GM19395 (cell line): Measurements from ENCODE around the gene PRSS21.

ENCODE experiments used
- ATAC-seq: cut with Tn5 transposase; IDR thresholded peaks from one replicate; pipeline ENCODE4 v1.9.1; 2021; ENCODE audit warnings: mild to moderate bottlenecking, moderate library complexity; ENCODE audit not compliant: unreplicated experiment

PRSS21 gene

DNA sequence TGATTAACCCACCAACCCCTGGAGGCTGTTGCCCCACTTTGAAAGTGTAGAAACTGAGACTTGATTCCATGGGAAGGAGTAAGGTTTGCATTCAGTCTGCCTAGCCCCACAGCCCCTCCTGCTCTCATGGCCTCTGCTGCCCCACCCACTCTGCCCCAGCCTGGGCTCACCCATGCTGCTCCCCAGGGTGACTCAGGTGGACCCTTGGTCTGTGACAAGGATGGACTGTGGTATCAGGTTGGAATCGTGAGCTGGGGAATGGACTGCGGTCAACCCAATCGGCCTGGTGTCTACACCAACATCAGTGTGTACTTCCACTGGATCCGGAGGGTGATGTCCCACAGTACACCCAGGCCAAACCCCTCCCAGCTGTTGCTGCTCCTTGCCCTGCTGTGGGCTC lies 12.3 kb upstream of the PRSS21 start:
- ATAC-seq = no peak

- ATAC-seq = no peak
These were observed 10.8 kb upstream of the PRSS21 start for GRCh38 chr16:2806286-2806685.

DNA sequence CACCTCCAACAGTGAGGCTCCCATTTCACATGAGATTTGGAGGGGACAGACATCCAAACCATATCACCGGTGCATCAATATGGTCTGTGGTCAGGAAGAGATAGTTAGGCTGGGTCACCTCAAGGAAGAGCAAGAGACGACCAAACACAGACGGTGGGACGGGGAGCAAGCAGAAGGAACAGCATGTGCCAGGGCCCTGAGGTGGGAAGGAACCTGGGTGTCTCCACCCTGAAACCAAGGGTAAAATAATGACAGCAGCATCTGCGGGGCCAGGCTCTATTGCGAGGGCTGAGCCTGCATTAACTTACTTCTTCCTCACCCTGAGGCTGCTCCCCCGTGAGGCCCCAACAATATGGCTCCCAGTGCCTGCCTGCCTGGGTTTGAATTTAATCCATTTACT lies 8.9 kb upstream of the PRSS21 start:
- no peak for ATAC-seq

- ATAC-seq = no peak
These were observed 7.8 kb upstream of the PRSS21 start for GRCh38 chr16:2809149-2809760.

DNA sequence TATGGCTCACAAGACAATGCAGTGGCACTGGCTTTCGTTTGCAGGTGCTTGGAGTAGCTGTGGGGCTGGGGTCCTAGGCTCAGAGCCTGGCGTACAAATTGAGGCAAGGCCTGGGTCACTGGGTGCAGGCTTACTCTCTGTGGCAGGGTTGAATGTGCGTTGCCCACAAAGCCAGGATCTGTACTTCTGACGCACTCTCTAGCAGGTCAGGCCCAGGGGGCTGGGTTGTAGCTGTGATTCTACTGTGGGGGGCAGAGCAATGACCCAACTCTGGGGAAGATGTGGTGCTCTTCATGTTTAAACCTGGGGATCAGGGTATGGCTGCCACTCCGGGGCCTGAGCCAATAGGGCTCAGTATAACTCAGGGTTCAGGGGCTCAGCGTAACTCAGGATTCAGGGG lies 6.4 kb upstream of the PRSS21 start:
- no peak for ATAC-seq

DNA sequence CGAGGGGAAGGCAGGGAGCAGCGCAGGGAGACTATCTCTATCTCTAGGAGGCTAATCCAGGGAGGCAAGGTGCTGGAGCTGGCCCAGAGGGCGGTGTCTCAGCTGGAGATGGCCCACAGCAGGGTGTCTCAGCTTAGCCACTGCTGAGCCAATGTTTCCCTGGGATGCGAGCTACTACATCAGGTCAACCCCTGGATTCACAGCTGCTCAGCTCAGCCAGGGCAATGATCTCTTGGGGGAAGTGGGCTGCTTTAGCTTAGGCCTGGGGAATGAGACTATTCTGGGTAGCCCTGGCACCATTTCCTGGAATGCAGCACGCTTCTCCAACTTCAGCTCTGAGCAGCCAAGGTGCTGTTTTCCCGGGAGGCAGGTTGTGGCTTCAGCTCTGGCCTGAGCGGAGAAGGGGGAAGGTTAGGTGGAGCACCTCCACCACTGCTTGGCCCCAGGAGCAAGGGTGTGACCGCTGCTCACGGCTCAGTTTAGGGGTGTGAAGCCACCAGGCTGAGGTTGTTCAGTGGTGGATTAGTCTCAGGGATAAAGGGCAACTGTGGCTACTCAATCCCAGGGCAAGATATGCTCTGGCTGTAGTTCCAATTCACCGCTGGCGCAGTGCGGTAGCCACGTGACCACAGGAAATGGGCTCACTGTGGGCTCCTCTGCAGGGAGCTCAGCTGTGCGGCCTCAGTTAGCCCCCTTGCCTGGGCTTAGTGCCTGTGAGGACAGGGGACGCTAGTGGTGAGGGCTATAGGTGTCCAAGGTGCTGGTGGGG lies 5.2 kb upstream of the PRSS21 start:
- no peak for ATAC-seq

GRCh38 chr16:2813771-2814221 lies 3.2 kb upstream of the PRSS21 start:
- no peak for ATAC-seq

- ATAC-seq = no peak
These were observed 2.3 kb upstream of the PRSS21 start for GRCh38 chr16:2814551-2815298.

GRCh38 chr16:2815299-2815771 lies 1.7 kb upstream of the PRSS21 start:
- ATAC-seq = no peak

- ATAC-seq = no peak
These were observed 569 bp downstream of the PRSS21 start for GRCh38 chr16:2817340-2818271.

DNA sequence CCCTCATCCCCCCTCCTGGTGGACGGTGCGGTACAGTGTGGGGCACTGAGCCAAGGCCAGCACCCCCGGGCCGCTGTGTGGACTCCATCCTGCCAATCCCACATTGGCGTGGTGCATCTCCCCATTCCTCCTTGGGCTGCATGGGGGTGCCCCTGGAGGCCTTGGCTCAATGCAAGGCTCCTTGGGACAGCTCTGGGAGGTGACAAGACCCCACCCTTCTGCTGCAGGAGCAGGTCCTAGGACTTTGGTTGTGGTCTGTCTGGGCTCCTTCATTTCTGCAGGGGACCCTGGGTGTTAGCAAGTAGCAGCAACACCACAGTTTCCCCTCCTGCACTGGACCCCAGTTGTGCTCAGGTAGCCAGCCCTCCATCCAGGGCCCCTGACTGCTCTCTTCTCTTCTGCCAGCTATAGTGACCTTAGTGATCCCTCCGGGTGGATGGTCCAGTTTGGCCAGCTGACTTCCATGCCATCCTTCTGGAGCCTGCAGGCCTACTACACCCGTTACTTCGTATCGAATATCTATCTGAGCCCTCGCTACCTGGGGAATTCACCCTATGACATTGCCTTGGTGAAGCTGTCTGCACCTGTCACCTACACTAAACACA lies 1.3 kb downstream of the PRSS21 start:
- ATAC-seq = no peak

DNA sequence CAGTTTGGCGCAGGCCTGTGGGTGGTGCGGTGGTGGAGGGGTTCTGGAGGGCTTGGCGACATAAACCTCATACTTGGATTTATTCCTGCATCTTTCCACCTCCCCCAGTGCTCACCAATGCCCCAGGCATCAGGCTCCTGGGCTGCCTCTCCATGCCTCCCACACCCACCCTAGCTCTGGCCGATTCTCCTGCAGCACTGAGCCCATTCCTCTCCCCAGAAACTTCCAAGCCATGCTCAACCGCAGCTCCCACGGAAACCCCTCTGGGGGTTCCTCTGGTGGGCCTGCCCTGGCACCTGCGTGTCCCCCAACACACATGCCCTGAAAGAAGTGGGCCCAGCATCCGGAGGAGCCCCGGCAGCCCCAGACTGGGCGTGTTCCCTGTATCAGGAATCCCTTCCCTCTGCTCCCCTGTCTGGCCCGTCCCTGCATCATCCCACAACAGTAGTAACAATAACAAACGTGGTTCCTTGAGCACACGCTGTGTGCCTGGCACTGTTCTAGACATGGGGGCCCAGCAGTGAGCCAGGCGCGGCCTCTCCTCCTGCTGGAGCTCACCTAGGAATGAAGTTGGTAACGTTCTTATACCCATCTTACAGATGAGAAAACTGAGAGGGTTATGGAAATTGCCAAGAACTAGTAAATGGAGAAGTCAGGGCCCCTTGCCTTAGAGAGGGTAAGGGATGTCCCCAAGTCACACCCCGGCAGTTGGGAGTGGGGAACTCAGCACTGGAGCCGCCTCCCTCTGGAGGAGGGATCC lies 2.3 kb downstream of the PRSS21 start:
- ATAC-seq = no peak

GRCh38 chr16:2819939-2820835 lies 3.1 kb downstream of the PRSS21 start:
- no peak for ATAC-seq

GRCh38 chr16:2820836-2821486 lies 3.9 kb downstream of the PRSS21 start:
- no peak for ATAC-seq

DNA sequence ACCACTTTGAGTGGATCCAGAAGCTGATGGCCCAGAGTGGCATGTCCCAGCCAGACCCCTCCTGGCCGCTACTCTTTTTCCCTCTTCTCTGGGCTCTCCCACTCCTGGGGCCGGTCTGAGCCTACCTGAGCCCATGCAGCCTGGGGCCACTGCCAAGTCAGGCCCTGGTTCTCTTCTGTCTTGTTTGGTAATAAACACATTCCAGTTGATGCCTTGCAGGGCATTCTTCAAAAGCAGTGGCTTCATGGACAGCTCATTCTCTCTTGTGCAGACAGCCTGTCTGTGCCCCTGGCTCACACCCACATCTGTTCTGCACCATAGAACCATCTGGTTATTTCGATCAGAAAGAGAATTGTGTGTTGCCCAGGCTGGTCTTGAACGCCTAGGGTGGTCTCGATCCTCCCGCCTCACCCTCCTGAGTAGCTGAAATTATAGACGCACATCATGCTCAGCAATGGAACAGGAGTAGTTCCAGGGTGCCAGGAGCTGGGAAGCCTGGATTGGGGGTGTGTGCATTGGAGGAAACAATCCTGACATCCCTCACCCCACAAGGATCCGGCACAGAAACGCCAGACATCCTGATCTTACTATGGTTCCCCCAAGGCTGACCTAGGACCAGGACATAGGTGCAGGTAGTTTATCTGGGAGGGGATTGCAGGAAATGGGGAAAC lies 4.6 kb downstream of the PRSS21 start:
- no peak for ATAC-seq

DNA sequence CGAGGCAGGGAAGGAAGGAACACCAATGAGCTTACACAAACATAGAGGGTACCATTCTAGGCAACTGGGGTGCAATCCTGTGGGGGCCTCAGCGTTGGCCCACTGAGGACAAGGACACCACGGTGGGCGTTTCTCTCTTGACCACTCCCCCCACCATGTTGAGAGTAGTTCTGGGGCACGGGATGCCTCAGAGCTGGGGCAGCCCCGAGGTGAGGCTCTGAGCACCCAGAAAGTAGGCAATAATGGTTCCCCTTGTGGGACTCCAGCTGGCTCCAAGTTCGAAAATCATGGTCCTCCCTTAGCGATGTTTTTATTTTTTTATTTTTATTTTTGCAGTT lies 5.1 kb downstream of the PRSS21 start:
- ATAC-seq = no peak

DNA sequence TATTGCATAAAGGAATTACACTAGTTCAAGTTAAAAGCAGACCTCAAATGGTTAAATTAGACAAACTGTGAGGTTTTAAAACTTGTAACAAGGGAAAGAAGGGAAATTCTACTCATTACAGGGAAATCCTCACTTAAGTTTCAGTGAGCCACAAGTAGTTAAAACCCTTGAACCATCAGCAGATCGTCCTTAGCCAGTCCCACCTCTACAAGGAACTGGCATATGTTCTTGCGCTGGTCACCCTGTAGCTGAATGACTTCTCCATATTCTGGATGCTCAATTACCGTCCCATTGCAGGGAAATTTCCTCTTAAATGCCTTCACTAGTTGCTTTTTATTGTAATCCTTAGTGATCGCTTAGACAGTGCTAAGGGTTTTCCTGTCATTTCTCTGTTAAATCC lies 5.5 kb downstream of the PRSS21 start:
- no peak for ATAC-seq

DNA sequence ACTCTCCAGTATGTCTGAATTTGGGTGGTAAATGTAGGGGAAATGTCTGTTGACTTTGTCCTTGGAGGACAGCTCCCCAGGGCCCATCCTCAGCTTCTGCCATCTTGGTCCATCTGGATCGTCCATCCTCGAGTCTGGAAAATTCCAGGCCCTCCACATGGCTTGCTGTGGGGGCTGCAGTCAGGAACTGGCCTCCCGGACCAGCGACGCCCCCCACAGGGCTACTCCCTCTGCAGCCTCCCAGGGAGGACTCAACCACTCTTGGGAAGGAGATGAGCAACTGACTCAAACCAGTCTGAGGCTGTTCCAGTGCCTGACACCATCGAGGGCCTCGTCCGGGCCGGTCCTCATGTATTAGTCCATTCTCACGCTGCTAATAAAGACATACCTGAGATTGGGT lies 7.6 kb downstream of the PRSS21 start:
- no peak for ATAC-seq
